ACHN (cell line): Measurements from ENCODE around the gene AAR2.

Experiments
- DNase-seq: peaks from one replicate; pipeline ENCODE4 v3.0.0-alpha.2; 2015
- in situ Hi-C: cut with HindIII; loops from 2 replicates; pipeline ENCODE4 v1.10.0; 2017; ENCODE audit warnings: low sequenced_read_pairs, low pct_ligation_motif_present, low pct_unique_long_range_greater_than_20kb

Gene AAR2

GRCh38 chr20:36235892-36236785 lies at the start of gene AAR2:
Gene AAR2 (plus strand): TSS chr20:36236478. CDS start chr20:36239869, 3,391 bp downstream.
- in situ Hi-C loops: no loop called here
- peak; percentile 73 for DNase-seq

- in situ Hi-C loops: no loop called here
- no peak for DNase-seq
These were observed 42.1 kb upstream of the AAR2 start for GRCh38 chr20:36193977-36194712.

- in situ Hi-C loops: no loop called here
- no peak for DNase-seq
These were observed 39.6 kb upstream of the AAR2 start for GRCh38 chr20:36196676-36197075.

- in situ Hi-C loops: no loop called here
- DNase-seq: peak; percentile 8
These were observed 39.0 kb upstream of the AAR2 start for GRCh38 chr20:36197271-36197670.

- peak; percentile 71 for DNase-seq
- in situ Hi-C loops: no loop called here
These were observed 36.7 kb upstream of the AAR2 start for GRCh38 chr20:36199345-36200257.

- in situ Hi-C loops: no loop called here
These were observed 35.8 kb upstream of the AAR2 start for GRCh38 chr20:36200451-36200850.

GRCh38 chr20:36201198-36201597 lies 35.1 kb upstream of the AAR2 start:
- in situ Hi-C loops: no loop called here
- no peak for DNase-seq

More at GRCh38 chr20:36200451-36200850, 35.8 kb upstream of the AAR2 start:
- no peak for DNase-seq

GRCh38 chr20:36202891-36203338 lies 33.4 kb upstream of the AAR2 start:
- DNase-seq: peak; percentile 48
- in situ Hi-C loops: no loop called here

GRCh38 chr20:36203861-36204260 lies 32.4 kb upstream of the AAR2 start:
- in situ Hi-C loops: no loop called here

GRCh38 chr20:36205026-36205425 lies 31.3 kb upstream of the AAR2 start:
- no peak for DNase-seq
- in situ Hi-C loops: no loop called here

More at GRCh38 chr20:36203861-36204260, 32.4 kb upstream of the AAR2 start:
- DNase-seq: no peak

- in situ Hi-C loops: no loop called here
- DNase-seq: no peak
These were observed 30.2 kb upstream of the AAR2 start for GRCh38 chr20:36206068-36206467.

- in situ Hi-C loops: no loop called here
- no peak for DNase-seq
These were observed 29.6 kb upstream of the AAR2 start for GRCh38 chr20:36206641-36207040.

- in situ Hi-C loops: no loop called here
- no peak for DNase-seq
These were observed 28.7 kb upstream of the AAR2 start for GRCh38 chr20:36207602-36208001.

GRCh38 chr20:36208257-36208656 lies 28.0 kb upstream of the AAR2 start:
- DNase-seq: no peak
- in situ Hi-C loops: no loop called here

- DNase-seq: peak; percentile 49
- in situ Hi-C loops: no loop called here
These were observed 25.7 kb upstream of the AAR2 start for GRCh38 chr20:36210436-36211021.

GRCh38 chr20:36213362-36213761 lies 22.9 kb upstream of the AAR2 start:
- in situ Hi-C loops: no loop called here
- no peak for DNase-seq

- DNase-seq: peak; percentile 13
These were observed 21.5 kb upstream of the AAR2 start for GRCh38 chr20:36214684-36215256.

GRCh38 chr20:36215778-36216177 lies 20.5 kb upstream of the AAR2 start:
- no peak for DNase-seq
- in situ Hi-C loops: no loop called here

More at GRCh38 chr20:36214684-36215256, 21.5 kb upstream of the AAR2 start:
- in situ Hi-C loops: no loop called here
